ENCODE data around the gene MTUS2.

The MTUS2 gene

DNA sequence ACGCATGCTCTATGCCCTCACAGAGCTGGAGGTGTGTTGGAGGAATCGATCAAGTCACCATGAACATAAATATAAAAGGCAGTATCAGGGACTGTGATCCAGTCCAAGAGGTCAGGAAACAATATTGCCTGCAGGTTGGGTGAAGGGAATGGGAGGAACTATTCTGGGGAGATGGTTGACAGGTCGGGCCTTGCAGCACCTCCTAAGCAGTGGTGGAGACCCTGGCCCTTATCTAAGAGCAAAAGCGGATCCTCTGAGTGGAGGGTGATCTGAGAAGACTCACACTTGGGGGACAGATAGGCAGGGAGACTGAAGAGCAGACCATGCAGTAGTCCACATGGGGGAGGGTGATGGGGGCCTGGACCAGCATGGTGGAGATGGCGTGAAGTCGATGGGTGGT lies 561.9 kb downstream of the MTUS2 start:
- Histone ChIP-seq H3K79me2 (ENCODE audit: control insufficient read depth, low read length) (no peaks in the 10 kb centered on the region), H3K27me3 (ENCODE audit: control insufficient read depth, low read length) (no peaks in the 10 kb centered on the region)

DNA sequence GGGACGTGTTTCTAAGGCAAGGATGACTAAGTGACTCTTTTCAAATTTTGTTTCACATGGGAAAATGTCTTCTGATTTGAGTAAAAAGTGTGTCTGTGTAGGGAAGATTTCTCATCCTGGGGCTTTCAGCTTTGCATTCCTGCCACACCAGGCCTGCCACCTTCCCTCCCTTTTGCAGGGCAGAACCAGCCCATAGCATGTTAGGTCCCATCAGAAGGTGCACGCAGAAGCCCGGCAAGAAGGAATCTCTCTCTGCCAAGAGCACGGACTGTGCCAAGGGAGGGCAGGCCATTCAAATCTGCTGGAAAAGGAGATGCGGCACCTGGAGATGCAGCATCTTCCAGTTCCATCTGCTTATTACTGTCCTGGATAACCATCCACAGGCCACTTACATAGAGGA lies 563.3 kb downstream of the MTUS2 start:
- H3K9me3 ChIP-seq (ENCODE audit: control insufficient read depth, insufficient read depth, low read length): no peaks in the 10 kb centered on the region
- no peaks in the 10 kb centered on the region for H3K27me3 ChIP-seq (ENCODE audit: control insufficient read depth, low read length)
- no peaks in the 10 kb centered on the region for H3K9me2 ChIP-seq (replicated peaks; ENCODE audit: control insufficient read depth, low read length)
- H3K4me2 ChIP-seq (ENCODE audit: low read length): no peak overlapping the region
- H3K27ac ChIP-seq (ENCODE audit: low read depth, low read length): no peak overlapping the region
- no peaks in the 10 kb centered on the region for H3F3A ChIP-seq (ENCODE audit: control insufficient read depth, insufficient read depth)
- H3K4me1 ChIP-seq (ENCODE audit: control insufficient read depth, low read length): no peaks in the 10 kb centered on the region
- H3K79me2 ChIP-seq (ENCODE audit: control insufficient read depth, low read length): no peaks in the 10 kb centered on the region
- H4K20me1 ChIP-seq (ENCODE audit: control insufficient read depth, insufficient read depth, low read depth, low read length): no peaks in the 10 kb centered on the region
- H3K4me3 ChIP-seq (ENCODE audit: low read length): no peak overlapping the region
- H3K36me3 ChIP-seq (ENCODE audit: control insufficient read depth, low read length): no peaks in the 10 kb centered on the region
- TF ChIP-seq CTCF (IDR thresholded peaks at IDR 0.05; ENCODE audit: low read depth, low read length, poor library complexity, severe bottlenecking) (no peak), EZH2phosphoT487 (IDR thresholded peaks at IDR 0.05; ENCODE audit: borderline replicate concordance, low read length) (no peak)

More for the DNA sequence above, 561.9 kb downstream of the MTUS2 start:
- H3K4me3 ChIP-seq (ENCODE audit: low read length): no peak overlapping the region
- H4K20me1 ChIP-seq (ENCODE audit: control insufficient read depth, insufficient read depth, low read depth, low read length): no peaks in the 10 kb centered on the region
- H3K9me2 ChIP-seq (replicated peaks; ENCODE audit: control insufficient read depth, low read length): no peaks in the 10 kb centered on the region
- no peaks in the 10 kb centered on the region for H3K9me3 ChIP-seq (ENCODE audit: control insufficient read depth, insufficient read depth, low read length)
- no peaks in the 10 kb centered on the region for H3F3A ChIP-seq (ENCODE audit: control insufficient read depth, insufficient read depth)
- no peaks in the 10 kb centered on the region for H3K4me1 ChIP-seq (ENCODE audit: control insufficient read depth, low read length)
- TF ChIP-seq EZH2phosphoT487 (IDR thresholded peaks at IDR 0.05; ENCODE audit: borderline replicate concordance, low read length) (no peak), CTCF (IDR thresholded peaks at IDR 0.05; ENCODE audit: low read depth, low read length, poor library complexity, severe bottlenecking) (no peak)
- no peak overlapping the region for H3K4me2 ChIP-seq (ENCODE audit: low read length)
- H3K27ac ChIP-seq (ENCODE audit: low read depth, low read length): no peak overlapping the region
- no peaks in the 10 kb centered on the region for H3K36me3 ChIP-seq (ENCODE audit: control insufficient read depth, low read length)

- no peaks in the 10 kb centered on the region for H3K4me1 ChIP-seq (ENCODE audit: control insufficient read depth, low read length)
- no peak overlapping the region for H3K27ac ChIP-seq (ENCODE audit: low read depth, low read length)
- TF ChIP-seq CTCF (IDR thresholded peaks at IDR 0.05; ENCODE audit: low read depth, low read length, poor library complexity, severe bottlenecking) (no peak), EZH2phosphoT487 (IDR thresholded peaks at IDR 0.05; ENCODE audit: borderline replicate concordance, low read length) (no peak)
- no peak overlapping the region for H3K4me2 ChIP-seq (ENCODE audit: low read length)
- H3K4me3 ChIP-seq (ENCODE audit: low read length): no peak overlapping the region
- H3K36me3 ChIP-seq (ENCODE audit: control insufficient read depth, low read length): no peaks in the 10 kb centered on the region
- H3K27me3 ChIP-seq (ENCODE audit: control insufficient read depth, low read length): no peaks in the 10 kb centered on the region
- H4K20me1 ChIP-seq (ENCODE audit: control insufficient read depth, insufficient read depth, low read depth, low read length): no peaks in the 10 kb centered on the region
- H3F3A ChIP-seq (ENCODE audit: control insufficient read depth, insufficient read depth): no peaks in the 10 kb centered on the region
- no peaks in the 10 kb centered on the region for H3K9me2 ChIP-seq (replicated peaks; ENCODE audit: control insufficient read depth, low read length)
- H3K9me3 ChIP-seq (ENCODE audit: control insufficient read depth, insufficient read depth, low read length): no peaks in the 10 kb centered on the region
- no peaks in the 10 kb centered on the region for H3K79me2 ChIP-seq (ENCODE audit: control insufficient read depth, low read length)
Observed at GRCh38 chr13:29384466-29384865, 564.3 kb downstream of the MTUS2 start.

GRCh38 chr13:29384871-29385270 lies 564.7 kb downstream of the MTUS2 start:
- Histone ChIP-seq H3K9me3 (ENCODE audit: control insufficient read depth, insufficient read depth, low read length) (no peaks in the 10 kb centered on the region), H3K4me2 (ENCODE audit: low read length) (no peak overlapping the region), H3K36me3 (ENCODE audit: control insufficient read depth, low read length) (no peaks in the 10 kb centered on the region), H3F3A (ENCODE audit: control insufficient read depth, insufficient read depth) (no peaks in the 10 kb centered on the region), H4K20me1 (ENCODE audit: control insufficient read depth, insufficient read depth, low read depth, low read length) (no peaks in the 10 kb centered on the region), H3K27me3 (ENCODE audit: control insufficient read depth, low read length) (no peaks in the 10 kb centered on the region), H3K27ac (ENCODE audit: low read depth, low read length) (no peak overlapping the region), H3K4me3 (ENCODE audit: low read length) (no peak overlapping the region), H3K9me2 (replicated peaks; ENCODE audit: control insufficient read depth, low read length) (no peaks in the 10 kb centered on the region), H3K4me1 (ENCODE audit: control insufficient read depth, low read length) (no peaks in the 10 kb centered on the region), H3K79me2 (ENCODE audit: control insufficient read depth, low read length) (no peaks in the 10 kb centered on the region)
- TF ChIP-seq EZH2phosphoT487 (IDR thresholded peaks at IDR 0.05; ENCODE audit: borderline replicate concordance, low read length): no peak
- no peak for TF ChIP-seq CTCF (IDR thresholded peaks at IDR 0.05; ENCODE audit: low read depth, low read length, poor library complexity, severe bottlenecking)

Measured in DOHH2 (cell line).